ENCODE measurements around the gene PPP6R1.

PPP6R1 gene

DNA sequence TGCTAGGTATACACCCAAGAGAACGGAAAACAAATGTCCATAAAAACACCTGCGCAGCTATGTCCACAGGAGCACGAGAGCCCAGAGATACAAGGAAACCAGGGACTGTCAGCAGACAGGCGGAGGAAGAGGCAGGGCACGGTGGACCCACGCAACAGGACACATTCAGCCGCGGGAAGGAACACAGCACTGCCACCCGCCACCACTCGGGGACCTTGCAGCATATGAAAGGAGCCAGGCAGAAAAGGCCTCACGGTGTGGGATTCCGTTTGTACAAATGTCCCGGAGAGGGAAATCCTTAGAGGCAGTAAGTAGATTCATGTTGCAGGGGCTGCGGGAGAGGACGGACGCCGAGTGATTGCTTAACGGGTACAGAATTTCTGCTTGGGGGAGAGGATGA is 13.3 kb upstream of the PPP6R1 start:
- Histone ChIP-seq H3K36me3 (ENCODE audit: control insufficient read depth in 5 of 5, insufficient read depth in 5 of 5, low read length in 5 of 5) (peaks cover 0 to 56% (median 39%) of the 10 kb centered on the region in 5 donors), H3K9me3 (ENCODE audit: control insufficient read depth in 5 of 5, low read length in 5 of 5) (no peaks in the 10 kb centered on the region), H3K27me3 (ENCODE audit: control insufficient read depth in 5 of 5, insufficient read depth in 4 of 5, low read length in 5 of 5) (no peaks in the 10 kb centered on the region), H3K9ac (ENCODE audit: low read length in 5 of 5) (no peak overlapping the region), H3K4me3 (ENCODE audit: low read depth in 1 of 5, low read length in 5 of 5) (no peak overlapping the region), H3K4me1 (ENCODE audit: control insufficient read depth in 5 of 5, insufficient read depth in 5 of 5, low read length in 5 of 5) (no peaks in the 10 kb centered on the region), H3K27ac (ENCODE audit: low read depth, low read length) (no peak overlapping the region)

- H3K36me3 ChIP-seq (ENCODE audit: control insufficient read depth in 5 of 5, insufficient read depth in 5 of 5, low read length in 5 of 5): peaks cover 0 to 41% (median 31%) of the 10 kb centered on the region in 5 donors
- no peak overlapping the region for H3K27ac ChIP-seq (ENCODE audit: low read depth, low read length)
Observed at GRCh38 chr19:55270172-55270942, 11.5 kb upstream of the PPP6R1 start.

GRCh38 chr19:55269299-55269698 is 10.5 kb upstream of the PPP6R1 start:
- Histone ChIP-seq H3K9me3 (ENCODE audit: control insufficient read depth in 5 of 5, low read length in 5 of 5) (no peaks in the 10 kb centered on the region), H3K27ac (ENCODE audit: low read depth, low read length) (no peak overlapping the region), H3K27me3 (ENCODE audit: control insufficient read depth in 5 of 5, insufficient read depth in 4 of 5, low read length in 5 of 5) (no peaks in the 10 kb centered on the region), H3K4me1 (ENCODE audit: control insufficient read depth in 5 of 5, insufficient read depth in 5 of 5, low read length in 5 of 5) (no peaks in the 10 kb centered on the region), H3K4me3 (ENCODE audit: low read depth in 1 of 5, low read length in 5 of 5) (no peak overlapping the region), H3K36me3 (ENCODE audit: control insufficient read depth in 5 of 5, insufficient read depth in 5 of 5, low read length in 5 of 5) (peaks cover 0 to 34% (median 31%) of the 10 kb centered on the region in 5 donors), H3K9ac (ENCODE audit: low read length in 5 of 5) (no peak overlapping the region)

More at GRCh38 chr19:55270172-55270942, 11.5 kb upstream of the PPP6R1 start:
- Histone ChIP-seq H3K27me3 (ENCODE audit: control insufficient read depth in 5 of 5, insufficient read depth in 4 of 5, low read length in 5 of 5) (no peaks in the 10 kb centered on the region), H3K9ac (ENCODE audit: low read length in 5 of 5) (no peak overlapping the region), H3K4me1 (ENCODE audit: control insufficient read depth in 5 of 5, insufficient read depth in 5 of 5, low read length in 5 of 5) (no peaks in the 10 kb centered on the region), H3K9me3 (ENCODE audit: control insufficient read depth in 5 of 5, low read length in 5 of 5) (no peaks in the 10 kb centered on the region), H3K4me3 (ENCODE audit: low read depth in 1 of 5, low read length in 5 of 5) (no peak overlapping the region)

GRCh38 chr19:55266840-55267239 is 8.0 kb upstream of the PPP6R1 start:
- peaks cover 0 to 20% (median 18%) of the 10 kb centered on the region in 5 donors for H3K36me3 ChIP-seq (ENCODE audit: control insufficient read depth in 5 of 5, insufficient read depth in 5 of 5, low read length in 5 of 5)
- H3K9me3 ChIP-seq (ENCODE audit: control insufficient read depth in 5 of 5, low read length in 5 of 5): no peaks in the 10 kb centered on the region
- H3K9ac ChIP-seq (ENCODE audit: low read length in 5 of 5): no peak overlapping the region
- no peaks in the 10 kb centered on the region for H3K4me1 ChIP-seq (ENCODE audit: control insufficient read depth in 5 of 5, insufficient read depth in 5 of 5, low read length in 5 of 5)
- H3K4me3 ChIP-seq (ENCODE audit: low read depth in 1 of 5, low read length in 5 of 5): no peak overlapping the region
- no peak overlapping the region for H3K27ac ChIP-seq (ENCODE audit: low read depth, low read length)
- no peaks in the 10 kb centered on the region for H3K27me3 ChIP-seq (ENCODE audit: control insufficient read depth in 5 of 5, insufficient read depth in 4 of 5, low read length in 5 of 5)

DNA sequence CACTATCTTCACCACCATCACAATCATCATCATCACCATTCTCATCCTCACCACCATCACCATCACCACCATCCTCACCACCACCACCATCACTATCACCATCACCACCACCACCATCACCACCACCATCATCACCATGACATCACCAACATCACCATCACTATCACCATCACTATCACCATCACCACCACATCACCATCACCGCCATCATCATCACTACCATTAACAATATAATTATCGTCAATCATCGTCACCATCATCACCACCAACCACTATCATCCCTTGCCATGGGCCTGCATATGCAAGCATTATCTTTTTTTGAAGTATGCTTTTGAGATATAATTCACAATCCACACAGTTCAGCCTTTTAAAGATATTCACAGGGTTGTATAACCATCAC is 7.6 kb upstream of the PPP6R1 start:
- Histone ChIP-seq H3K27me3 (ENCODE audit: control insufficient read depth in 5 of 5, insufficient read depth in 4 of 5, low read length in 5 of 5) (no peaks in the 10 kb centered on the region), H3K4me3 (ENCODE audit: low read depth in 1 of 5, low read length in 5 of 5) (no peak overlapping the region), H3K9ac (ENCODE audit: low read length in 5 of 5) (no peak overlapping the region), H3K4me1 (ENCODE audit: control insufficient read depth in 5 of 5, insufficient read depth in 5 of 5, low read length in 5 of 5) (no peaks in the 10 kb centered on the region), H3K36me3 (ENCODE audit: control insufficient read depth in 5 of 5, insufficient read depth in 5 of 5, low read length in 5 of 5) (peaks cover 0 to 20% (median 17%) of the 10 kb centered on the region in 5 donors), H3K9me3 (ENCODE audit: control insufficient read depth in 5 of 5, low read length in 5 of 5) (no peaks in the 10 kb centered on the region), H3K27ac (ENCODE audit: low read depth, low read length) (no peak overlapping the region)

DNA sequence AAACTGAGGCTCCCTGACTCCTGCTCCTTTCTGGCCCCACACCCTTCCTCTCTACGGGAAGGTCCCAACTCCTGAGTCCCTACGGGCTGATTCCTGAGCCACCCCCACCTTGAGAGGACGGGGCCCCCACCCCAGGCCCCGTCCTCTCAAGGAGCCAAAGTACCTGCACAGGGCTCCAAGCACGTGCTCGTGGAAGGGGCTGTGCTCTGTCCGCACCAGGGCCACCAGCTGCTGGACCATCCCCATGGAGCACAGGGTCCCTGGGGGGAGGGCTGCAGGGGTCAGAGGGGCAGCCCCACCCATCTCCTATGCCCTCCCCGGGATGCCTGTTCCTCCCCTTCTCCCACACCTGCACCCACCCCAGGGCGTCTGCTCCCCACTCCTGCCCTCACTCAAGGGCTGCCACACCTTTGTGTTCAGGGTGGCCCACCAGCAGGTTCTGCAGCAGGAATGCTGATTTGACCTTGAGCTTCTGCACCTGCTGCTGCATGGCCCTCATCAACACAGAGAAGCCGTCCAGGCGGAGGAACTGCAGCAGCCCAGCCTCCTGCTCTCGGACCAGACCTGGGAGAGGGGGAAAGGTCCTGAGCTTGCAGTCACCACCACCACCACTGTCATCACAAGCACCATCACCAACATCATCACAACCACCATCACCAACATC is 7.0 kb upstream of the PPP6R1 start:
- Histone ChIP-seq H3K36me3 (ENCODE audit: control insufficient read depth in 5 of 5, insufficient read depth in 5 of 5, low read length in 5 of 5) (peaks cover 0 to 20% (median 17%) of the 10 kb centered on the region in 5 donors), H3K27me3 (ENCODE audit: control insufficient read depth in 5 of 5, insufficient read depth in 4 of 5, low read length in 5 of 5) (no peaks in the 10 kb centered on the region), H3K9ac (ENCODE audit: low read length in 5 of 5) (no peak overlapping the region), H3K27ac (ENCODE audit: low read depth, low read length) (no peak overlapping the region), H3K4me3 (ENCODE audit: low read depth in 1 of 5, low read length in 5 of 5) (no peak overlapping the region), H3K9me3 (ENCODE audit: control insufficient read depth in 5 of 5, low read length in 5 of 5) (no peaks in the 10 kb centered on the region), H3K4me1 (ENCODE audit: control insufficient read depth in 5 of 5, insufficient read depth in 5 of 5, low read length in 5 of 5) (no peaks in the 10 kb centered on the region)

GRCh38 chr19:55265173-55265572 is 6.4 kb upstream of the PPP6R1 start:
- H3K9ac ChIP-seq (ENCODE audit: low read length in 5 of 5): no peak overlapping the region
- H3K4me1 ChIP-seq (ENCODE audit: control insufficient read depth in 5 of 5, insufficient read depth in 5 of 5, low read length in 5 of 5): peaks cover 0 to 1% (median 0%) of the 10 kb centered on the region in 5 donors
- no peaks in the 10 kb centered on the region for H3K9me3 ChIP-seq (ENCODE audit: control insufficient read depth in 5 of 5, low read length in 5 of 5)
- H3K4me3 ChIP-seq (ENCODE audit: low read depth in 1 of 5, low read length in 5 of 5): no peak overlapping the region
- no peaks in the 10 kb centered on the region for H3K27me3 ChIP-seq (ENCODE audit: control insufficient read depth in 5 of 5, insufficient read depth in 4 of 5, low read length in 5 of 5)
- H3K27ac ChIP-seq (ENCODE audit: low read depth, low read length): no peak overlapping the region
- H3K36me3 ChIP-seq (ENCODE audit: control insufficient read depth in 5 of 5, insufficient read depth in 5 of 5, low read length in 5 of 5): peaks cover 0 to 15% (median 13%) of the 10 kb centered on the region in 5 donors

- Histone ChIP-seq H3K9me3 (ENCODE audit: control insufficient read depth in 5 of 5, low read length in 5 of 5) (no peaks in the 10 kb centered on the region), H3K4me1 (ENCODE audit: control insufficient read depth in 5 of 5, insufficient read depth in 5 of 5, low read length in 5 of 5) (peaks cover 0 to 8% (median 6%) of the 10 kb centered on the region in 5 donors), H3K9ac (ENCODE audit: low read length in 5 of 5) (no peak overlapping the region), H3K4me3 (ENCODE audit: low read depth in 1 of 5, low read length in 5 of 5) (no peak overlapping the region), H3K27me3 (ENCODE audit: control insufficient read depth in 5 of 5, insufficient read depth in 4 of 5, low read length in 5 of 5) (no peaks in the 10 kb centered on the region), H3K27ac (ENCODE audit: low read depth, low read length) (no peak overlapping the region), H3K36me3 (ENCODE audit: control insufficient read depth in 5 of 5, insufficient read depth in 5 of 5, low read length in 5 of 5) (peaks cover 0 to 9% (median 6%) of the 10 kb centered on the region in 5 donors)
Observed at GRCh38 chr19:55264531-55264930, 5.7 kb upstream of the PPP6R1 start.

DNA sequence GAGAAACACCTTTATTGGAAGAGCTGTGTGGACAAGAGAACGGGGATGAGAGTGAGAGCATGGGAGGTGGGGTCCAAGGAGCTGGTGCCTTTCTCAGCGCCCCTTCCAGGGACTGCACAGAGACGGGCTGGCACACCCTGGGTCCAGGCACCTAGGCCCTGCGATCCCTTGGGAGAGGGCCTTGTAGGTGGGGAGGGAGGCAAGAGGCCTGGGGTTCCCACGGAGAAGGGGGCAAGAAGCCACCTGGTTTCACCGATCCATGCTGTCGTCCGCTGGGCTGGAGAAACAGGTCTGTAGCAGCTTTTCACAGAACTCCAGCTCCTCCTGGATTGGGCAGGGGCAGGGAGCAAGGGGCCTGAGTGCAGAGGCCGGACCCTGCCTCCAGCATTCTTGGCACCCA is 3.5 kb upstream of the PPP6R1 start:
- Histone ChIP-seq H3K27ac (ENCODE audit: low read depth, low read length) (no peak overlapping the region), H3K4me3 (ENCODE audit: low read depth in 1 of 5, low read length in 5 of 5) (no peak overlapping the region), H3K36me3 (ENCODE audit: control insufficient read depth in 5 of 5, insufficient read depth in 5 of 5, low read length in 5 of 5) (peaks cover 0 to 8% (median 2%) of the 10 kb centered on the region in 5 donors), H3K9me3 (ENCODE audit: control insufficient read depth in 5 of 5, low read length in 5 of 5) (no peaks in the 10 kb centered on the region), H3K4me1 (ENCODE audit: control insufficient read depth in 5 of 5, insufficient read depth in 5 of 5, low read length in 5 of 5) (peaks cover 2 to 19% (median 15%) of the 10 kb centered on the region in 5 donors), H3K27me3 (ENCODE audit: control insufficient read depth in 5 of 5, insufficient read depth in 4 of 5, low read length in 5 of 5) (no peaks in the 10 kb centered on the region), H3K9ac (ENCODE audit: low read length in 5 of 5) (no peak overlapping the region)

DNA sequence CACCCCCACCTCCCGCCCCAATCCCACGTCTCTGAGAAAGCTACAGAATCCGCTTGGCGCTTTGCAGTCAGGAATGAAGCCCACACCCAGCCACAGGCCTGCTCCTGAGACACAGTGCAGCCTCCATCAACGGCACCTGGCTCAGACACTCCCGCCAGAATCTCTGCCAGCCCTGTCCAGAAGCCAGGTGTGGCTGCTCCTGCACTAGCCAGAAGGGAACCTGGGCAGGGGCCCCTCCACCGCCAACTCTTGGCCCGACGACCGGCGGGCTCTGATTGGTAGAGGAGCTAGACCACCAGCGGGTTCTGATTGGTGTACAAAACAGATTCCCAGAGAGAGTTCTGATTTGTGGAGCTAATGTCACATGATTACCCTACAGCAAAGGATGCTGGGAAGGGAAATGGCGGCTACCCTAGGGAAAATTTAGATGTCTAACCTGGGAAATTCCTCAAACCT is 2.9 kb upstream of the PPP6R1 start:
- H3K4me3 ChIP-seq (ENCODE audit: low read depth in 1 of 5, low read length in 5 of 5): no peak overlapping the region
- no peak overlapping the region for H3K9ac ChIP-seq (ENCODE audit: low read length in 5 of 5)
- H3K27ac ChIP-seq (ENCODE audit: low read depth, low read length): no peak overlapping the region
- no peaks in the 10 kb centered on the region for H3K27me3 ChIP-seq (ENCODE audit: control insufficient read depth in 5 of 5, insufficient read depth in 4 of 5, low read length in 5 of 5)
- peaks cover 0 to 8% (median 2%) of the 10 kb centered on the region in 5 donors for H3K36me3 ChIP-seq (ENCODE audit: control insufficient read depth in 5 of 5, insufficient read depth in 5 of 5, low read length in 5 of 5)
- H3K4me1 ChIP-seq (ENCODE audit: control insufficient read depth in 5 of 5, insufficient read depth in 5 of 5, low read length in 5 of 5): peaks cover 6 to 26% (median 22%) of the 10 kb centered on the region in 5 donors
- no peaks in the 10 kb centered on the region for H3K9me3 ChIP-seq (ENCODE audit: control insufficient read depth in 5 of 5, low read length in 5 of 5)
